Rectal smooth muscle tissue (tissue), 1 donor: ENCODE measurements around the gene CD22.

ENCODE experiments used
- H3K27ac ChIP-seq: one replicate; pipeline ENCODE4 v1.7.0; 2013; ENCODE audit warnings: low read depth, low read length, inconsistent platforms
- H3K27me3 ChIP-seq: one replicate; pipeline ENCODE4 v1.7.0; 2013; ENCODE audit warnings: low read length; ENCODE audit not compliant: control insufficient read depth, insufficient read depth
- H3K36me3 ChIP-seq: one replicate; pipeline ENCODE4 v1.7.0; 2013; ENCODE audit warnings: low read length; ENCODE audit not compliant: control insufficient read depth, insufficient read depth
- H3K4me1 ChIP-seq: one replicate; pipeline ENCODE4 v1.7.0; 2013; ENCODE audit warnings: low read length; ENCODE audit not compliant: control insufficient read depth, insufficient read depth
- H3K4me3 ChIP-seq: one replicate; pipeline ENCODE4 v1.7.0; 2013; ENCODE audit warnings: low read length
- H3K9ac ChIP-seq: one replicate; pipeline ENCODE4 v1.7.0; 2013; ENCODE audit warnings: low read length

CD22 gene

GRCh38 chr19:35310331-35310730 lies 18.7 kb upstream of the CD22 start:
- Histone ChIP-seq H3K9ac (no peak overlapping the region), H3K4me3 (no peak overlapping the region), H3K4me1 (no peaks in the 10 kb centered on the region), H3K27ac (no peak overlapping the region), H3K27me3 (no peaks in the 10 kb centered on the region), H3K36me3 (no peaks in the 10 kb centered on the region)

GRCh38 chr19:35310811-35311465 lies 18.0 kb upstream of the CD22 start:
- H3K4me1 ChIP-seq: no peaks in the 10 kb centered on the region
- H3K36me3 ChIP-seq: no peaks in the 10 kb centered on the region
- no peak overlapping the region for H3K4me3 ChIP-seq
- no peak overlapping the region for H3K9ac ChIP-seq
- H3K27me3 ChIP-seq: no peaks in the 10 kb centered on the region
- H3K27ac ChIP-seq: no peak overlapping the region

DNA sequence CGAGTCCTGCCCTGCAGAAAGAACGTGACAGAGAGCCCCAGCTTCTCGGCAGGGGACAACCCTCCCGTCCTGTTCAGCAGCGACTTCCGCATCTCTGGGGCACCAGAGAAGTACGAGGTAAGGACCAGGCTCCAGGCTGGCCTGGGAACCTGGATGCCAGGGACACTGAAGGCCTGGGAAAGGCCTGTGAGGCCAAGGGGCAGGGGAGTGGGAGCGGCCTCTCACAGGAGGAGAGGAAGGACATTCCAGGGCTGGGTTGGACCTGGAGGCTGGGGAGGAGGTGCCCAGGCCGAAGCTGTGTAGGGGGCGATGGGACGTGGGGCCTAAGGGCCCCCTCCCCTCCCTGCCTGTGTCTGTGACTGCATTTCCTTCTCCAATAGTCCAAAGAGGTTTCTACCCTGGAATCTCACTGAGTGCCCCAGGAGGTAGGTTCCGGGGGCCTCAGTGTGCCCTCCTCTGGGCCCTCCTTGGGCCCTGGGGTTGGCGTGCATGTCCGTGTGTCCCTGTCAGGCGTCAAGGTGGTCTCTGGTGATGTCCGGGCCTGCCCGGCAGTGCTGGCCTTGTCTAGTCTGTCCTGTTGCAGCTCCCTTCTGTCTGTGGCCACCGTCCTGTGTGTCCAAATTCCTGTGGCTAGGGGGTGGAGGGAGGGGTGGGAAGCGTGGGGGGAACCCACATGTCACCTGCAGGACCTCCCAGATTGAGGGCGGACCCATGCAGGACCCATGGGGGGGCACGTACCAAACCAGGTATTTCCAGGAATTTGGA lies 16.9 kb upstream of the CD22 start:
- Histone ChIP-seq H3K4me3 (no peak overlapping the region), H3K27ac (no peak overlapping the region), H3K36me3 (no peaks in the 10 kb centered on the region), H3K4me1 (no peaks in the 10 kb centered on the region), H3K27me3 (no peaks in the 10 kb centered on the region), H3K9ac (no peak overlapping the region)

DNA sequence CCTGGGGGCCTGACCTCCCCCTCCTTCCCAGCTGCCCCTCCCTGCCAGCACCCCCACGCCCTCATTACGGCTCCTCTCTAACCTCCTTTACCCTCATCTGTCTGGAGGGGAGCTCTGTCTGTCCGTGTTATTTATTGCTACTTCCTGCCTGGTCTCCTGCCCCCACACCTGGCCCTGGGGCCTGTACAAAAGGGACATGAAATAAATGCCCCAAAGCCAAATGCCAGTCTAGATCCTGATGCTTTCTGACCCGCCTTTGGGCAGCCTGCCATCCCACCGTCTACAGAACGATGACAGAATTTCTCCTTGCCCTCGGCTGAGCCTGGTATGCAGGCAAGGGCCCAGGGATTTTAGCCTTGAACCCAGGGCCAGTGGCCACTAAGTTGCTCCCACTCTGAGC lies 15.4 kb upstream of the CD22 start:
- H3K4me3 ChIP-seq: no peak overlapping the region
- H3K27me3 ChIP-seq: no peaks in the 10 kb centered on the region
- H3K27ac ChIP-seq: no peak overlapping the region
- no peaks in the 10 kb centered on the region for H3K4me1 ChIP-seq
- H3K9ac ChIP-seq: no peak overlapping the region
- no peaks in the 10 kb centered on the region for H3K36me3 ChIP-seq

DNA sequence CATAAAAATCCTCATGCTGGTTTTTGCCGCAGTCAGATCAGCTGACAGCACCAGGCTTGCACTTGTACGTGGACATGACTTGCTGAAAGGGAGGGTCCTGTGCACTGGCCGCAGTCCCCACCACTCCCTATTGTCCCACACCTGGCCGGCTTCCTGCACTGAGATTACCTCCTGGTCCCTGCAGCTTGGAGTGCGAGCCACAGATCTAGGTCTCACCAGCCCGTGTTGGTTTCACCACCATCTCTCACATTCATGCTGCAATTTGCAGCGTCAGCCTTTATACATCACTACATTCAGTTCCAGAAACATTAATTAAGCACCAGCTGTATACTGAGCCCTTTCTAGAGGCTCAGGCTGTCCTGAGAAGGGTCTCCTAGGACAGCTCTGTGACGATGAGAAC lies 15.0 kb upstream of the CD22 start:
- no peaks in the 10 kb centered on the region for H3K36me3 ChIP-seq
- no peak overlapping the region for H3K4me3 ChIP-seq
- no peaks in the 10 kb centered on the region for H3K27me3 ChIP-seq
- H3K27ac ChIP-seq: no peak overlapping the region
- no peaks in the 10 kb centered on the region for H3K4me1 ChIP-seq
- no peak overlapping the region for H3K9ac ChIP-seq

- H3K9ac ChIP-seq: no peak overlapping the region
- H3K36me3 ChIP-seq: no peaks in the 10 kb centered on the region
- H3K27ac ChIP-seq: no peak overlapping the region
- H3K4me3 ChIP-seq: no peak overlapping the region
- no peaks in the 10 kb centered on the region for H3K27me3 ChIP-seq
- no peaks in the 10 kb centered on the region for H3K4me1 ChIP-seq
Observed at GRCh38 chr19:35314858-35315470, 14.0 kb upstream of the CD22 start.

GRCh38 chr19:35315883-35316282 lies 13.1 kb upstream of the CD22 start:
- no peak overlapping the region for H3K27ac ChIP-seq
- no peaks in the 10 kb centered on the region for H3K36me3 ChIP-seq

GRCh38 chr19:35316560-35316959 lies 12.4 kb upstream of the CD22 start:
- no peaks in the 10 kb centered on the region for H3K36me3 ChIP-seq
- no peak overlapping the region for H3K27ac ChIP-seq
- no peaks in the 10 kb centered on the region for H3K4me1 ChIP-seq
- no peak overlapping the region for H3K4me3 ChIP-seq
- H3K27me3 ChIP-seq: no peaks in the 10 kb centered on the region
- H3K9ac ChIP-seq: no peak overlapping the region

More at GRCh38 chr19:35315883-35316282, 13.1 kb upstream of the CD22 start:
- no peaks in the 10 kb centered on the region for H3K4me1 ChIP-seq
- H3K4me3 ChIP-seq: no peak overlapping the region
- H3K9ac ChIP-seq: no peak overlapping the region
- H3K27me3 ChIP-seq: no peaks in the 10 kb centered on the region

DNA sequence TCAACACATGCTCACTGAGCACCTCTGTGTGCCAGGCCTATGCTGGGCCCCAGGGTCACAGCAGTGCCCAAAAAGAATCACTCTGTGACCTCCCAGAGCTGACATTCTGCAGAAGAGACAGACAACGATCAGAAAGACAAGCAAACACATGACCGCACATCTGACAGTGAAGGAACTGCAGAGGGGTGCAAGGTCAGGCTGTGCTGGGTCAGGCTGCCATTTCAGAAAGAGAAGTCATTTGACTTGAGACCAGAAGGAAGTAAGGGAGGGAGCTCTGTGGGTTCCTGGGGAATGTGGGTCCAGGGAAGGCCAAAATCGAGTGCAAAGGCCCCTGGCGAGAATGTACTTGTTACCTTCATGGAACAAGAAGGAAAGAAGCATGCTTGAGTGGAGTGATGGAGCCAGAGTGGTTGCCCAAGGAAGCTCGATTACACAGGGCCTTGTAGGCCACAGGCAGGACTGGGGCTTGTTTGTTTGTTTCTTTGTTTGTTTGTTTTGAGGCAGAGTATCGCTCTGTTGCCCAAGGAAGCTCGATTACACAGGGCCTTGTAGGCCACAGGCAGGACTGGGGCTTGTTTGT lies 11.4 kb upstream of the CD22 start:
- H3K4me1 ChIP-seq: no peaks in the 10 kb centered on the region
- no peaks in the 10 kb centered on the region for H3K36me3 ChIP-seq
- no peak overlapping the region for H3K4me3 ChIP-seq
- H3K9ac ChIP-seq: no peak overlapping the region
- no peak overlapping the region for H3K27ac ChIP-seq
- H3K27me3 ChIP-seq: no peaks in the 10 kb centered on the region

DNA sequence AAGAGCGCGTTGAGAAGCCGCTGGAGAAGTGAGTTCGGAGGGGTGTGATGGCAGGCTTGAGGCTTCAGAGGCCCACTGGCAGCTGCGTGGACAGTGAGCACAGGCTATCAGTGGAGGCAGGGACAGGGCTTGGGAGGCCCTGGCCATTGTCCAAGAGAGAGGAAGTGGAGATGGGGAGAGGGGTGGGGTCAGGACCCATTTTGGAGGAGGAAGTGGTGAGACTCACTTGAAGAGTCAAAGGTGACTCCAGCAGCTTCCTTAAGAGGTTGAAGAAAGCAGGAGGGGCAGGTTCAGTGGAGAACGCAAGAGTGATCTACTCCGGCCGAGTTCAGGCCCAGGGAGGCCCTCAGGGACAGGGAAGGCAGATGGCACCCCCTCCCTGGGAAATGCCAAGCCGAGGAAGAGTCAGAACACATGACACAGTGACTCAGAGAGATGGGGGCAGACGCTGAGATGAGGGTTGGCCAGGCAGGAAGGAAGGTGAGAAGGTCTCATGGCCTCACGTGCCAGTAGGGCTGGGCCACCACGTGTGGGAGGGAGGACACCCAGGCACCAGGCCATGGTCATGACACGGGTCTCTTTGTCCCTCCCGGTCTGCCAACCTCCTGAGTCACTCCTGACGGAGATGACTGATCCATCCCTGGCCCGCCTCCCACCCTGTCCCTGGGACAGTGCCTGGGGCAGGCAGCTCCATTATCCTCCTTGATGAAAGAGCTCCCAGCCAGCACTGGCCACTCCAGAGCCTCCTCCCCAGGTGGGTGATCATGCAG lies 10.1 kb upstream of the CD22 start:
- Histone ChIP-seq H3K27ac (no peak overlapping the region), H3K36me3 (no peaks in the 10 kb centered on the region), H3K27me3 (no peaks in the 10 kb centered on the region), H3K4me1 (no peaks in the 10 kb centered on the region), H3K4me3 (no peak overlapping the region), H3K9ac (no peak overlapping the region)

- Histone ChIP-seq H3K4me1 (no peaks in the 10 kb centered on the region), H3K36me3 (no peaks in the 10 kb centered on the region), H3K27me3 (no peaks in the 10 kb centered on the region), H3K4me3 (no peak overlapping the region), H3K27ac (no peak overlapping the region), H3K9ac (no peak overlapping the region)
Observed at GRCh38 chr19:35320065-35320713, 8.8 kb upstream of the CD22 start.

GRCh38 chr19:35321291-35321690 lies 7.7 kb upstream of the CD22 start:
- Histone ChIP-seq H3K4me3 (no peak overlapping the region), H3K27me3 (no peaks in the 10 kb centered on the region), H3K9ac (no peak overlapping the region), H3K36me3 (no peaks in the 10 kb centered on the region), H3K27ac (no peak overlapping the region), H3K4me1 (no peaks in the 10 kb centered on the region)
